H9 (cell line): ENCODE measurements around the gene FAM20A. TPM values are rescaled to one million over a fixed set of nuclear protein-coding genes. Genes with fewer than 3 reads are reported as not detected.

ENCODE experiments used
- DNase-seq: peaks from one replicate; pipeline ENCODE4 v3.0.0-alpha.2; 2017
- H2AFZ ChIP-seq: one replicate; pipeline ENCODE4 v1.6.1; 2013; ENCODE audit warnings: mild to moderate bottlenecking, low read length, control low read depth, moderate library complexity
- H2AK5ac ChIP-seq: 2 replicates; pipeline ENCODE4 v1.6.1; 2013; ENCODE audit warnings: low read length, control low read depth, mixed read lengths; ENCODE audit not compliant: insufficient read length
- H2BK120ac ChIP-seq: one replicate; pipeline ENCODE4 v1.6.1; 2013; ENCODE audit warnings: low read depth, mild to moderate bottlenecking, low read length, control low read depth, inconsistent platforms; ENCODE audit not compliant: poor library complexity, severe bottlenecking
- H2BK12ac ChIP-seq: 2 replicates; pipeline ENCODE4 v1.6.1; 2013; ENCODE audit warnings: low read length, control low read depth, mixed read lengths, low read depth; ENCODE audit not compliant: insufficient read length
- H2BK15ac ChIP-seq: 2 replicates; pipeline ENCODE4 v1.6.1; 2013; ENCODE audit warnings: low read depth, low read length, control low read depth
- H2BK20ac ChIP-seq: one replicate; pipeline ENCODE4 v1.6.1; 2013; ENCODE audit warnings: low read depth, mild to moderate bottlenecking, low read length, control low read depth, inconsistent platforms; ENCODE audit not compliant: poor library complexity, severe bottlenecking
- H2BK5ac ChIP-seq: 2 replicates; pipeline ENCODE4 v1.6.1; 2013; ENCODE audit warnings: low read length, control low read depth, mixed read lengths; ENCODE audit not compliant: insufficient read length
- H3K14ac ChIP-seq: 2 replicates; pipeline ENCODE4 v1.6.1; 2013; ENCODE audit warnings: low read length, control low read depth; ENCODE audit not compliant: insufficient read depth
- H3K18ac ChIP-seq: 2 replicates; pipeline ENCODE4 v1.6.1; 2013; ENCODE audit warnings: low read depth, mild to moderate bottlenecking, mixed read lengths, low read length, control low read depth; ENCODE audit not compliant: insufficient read length
- H3K23ac ChIP-seq: 2 replicates; pipeline ENCODE4 v1.6.1; 2013; ENCODE audit warnings: low read length, control low read depth, mixed read lengths, low read depth; ENCODE audit not compliant: insufficient read length
- H3K23me2 ChIP-seq: 2 replicates; pipeline ENCODE4 v1.6.1; 2013; ENCODE audit warnings: low read depth, mild to moderate bottlenecking, mixed read lengths, low read length, control low read depth; ENCODE audit not compliant: insufficient read length, poor library complexity, severe bottlenecking
- H3K27ac ChIP-seq: 2 replicates; pipeline ENCODE4 v1.5.1; 2013; ENCODE audit warnings: low read length, control low read depth, mixed read lengths, low read depth; ENCODE audit not compliant: insufficient read length
- H3K27me3 ChIP-seq: 2 replicates; pipeline ENCODE4 v1.6.1; 2013; ENCODE audit warnings: low read length, control low read depth, inconsistent platforms; ENCODE audit not compliant: insufficient read depth
- H3K4ac ChIP-seq: 2 replicates; pipeline ENCODE4 v1.6.1; 2013; ENCODE audit warnings: low read depth, mild to moderate bottlenecking, control low read depth, inconsistent platforms, low read length, moderate library complexity
- H3K4me1 ChIP-seq: 2 replicates; pipeline ENCODE4 v1.6.1; 2013; ENCODE audit warnings: low read length, control low read depth, inconsistent platforms; ENCODE audit not compliant: insufficient read depth
- H3K4me2 ChIP-seq: 2 replicates; pipeline ENCODE4 v1.6.1; 2013; ENCODE audit warnings: low read length, control low read depth, mixed read lengths; ENCODE audit not compliant: insufficient read length, insufficient read depth
- H3K56ac ChIP-seq: 2 replicates; pipeline ENCODE4 v1.6.1; 2013; ENCODE audit warnings: low read depth, mild to moderate bottlenecking, mixed read lengths, low read length, control low read depth; ENCODE audit not compliant: insufficient read length
- H3K79me1 ChIP-seq: 2 replicates; pipeline ENCODE4 v1.6.1; 2013; ENCODE audit warnings: low read depth, mild to moderate bottlenecking, moderate library complexity, low read length, control low read depth, inconsistent platforms; ENCODE audit not compliant: insufficient read depth, poor library complexity, severe bottlenecking
- H3K79me2 ChIP-seq: 2 replicates; pipeline ENCODE4 v1.6.1; 2013; ENCODE audit warnings: low read length, control low read depth, inconsistent platforms; ENCODE audit not compliant: insufficient read depth
- H3K9ac ChIP-seq: 2 replicates; pipeline ENCODE4 v1.6.1; 2013; ENCODE audit warnings: low read length, control low read depth, mixed read lengths; ENCODE audit not compliant: insufficient read length; ENCODE audit errors: extremely low read depth
- H3K9me3 ChIP-seq: one replicate; pipeline ENCODE4 v1.6.1; 2013; ENCODE audit warnings: low read depth, low read length, inconsistent platforms; ENCODE audit not compliant: control insufficient read depth
- H3T11ph ChIP-seq: one replicate; pipeline ENCODE4 v1.6.1; 2013; ENCODE audit warnings: mild to moderate bottlenecking, low read length, control low read depth, inconsistent platforms
- H4K20me1 ChIP-seq: one replicate; pipeline ENCODE4 v1.6.1; 2013; ENCODE audit not compliant: control insufficient read depth, insufficient read length, insufficient read depth
- H4K5ac ChIP-seq: 2 replicates; pipeline ENCODE4 v1.6.1; 2013; ENCODE audit warnings: low read depth, mild to moderate bottlenecking, mixed read lengths, low read length, control low read depth; ENCODE audit not compliant: insufficient read length
- H4K8ac ChIP-seq: replicated peaks from 2 replicates; pipeline ENCODE4 v1.6.1; 2013; ENCODE audit warnings: low read length, control low read depth, mixed read lengths, low read depth; ENCODE audit not compliant: insufficient read length
- H4K91ac ChIP-seq: 2 replicates; pipeline ENCODE4 v1.6.1; 2013; ENCODE audit warnings: low read depth, mild to moderate bottlenecking, moderate library complexity, mixed read lengths, low read length, control low read depth; ENCODE audit not compliant: insufficient read length
- H3K27ac Mint-ChIP-seq, 3 experiments: 2 replicates in 2 of 3; 3 replicates in 1 of 3; pipeline ENCODE4 v1.8.0; 2020 to 2021; ENCODE audit warnings: mixed read lengths in 3 of 3, mild to moderate bottlenecking in 1 of 3, moderate library complexity in 1 of 3
- H3K27me3 Mint-ChIP-seq: 2 replicates; pipeline ENCODE4 v1.8.0; 2021; ENCODE audit warnings: low read depth, mild to moderate bottlenecking, moderate library complexity, mixed read lengths
- H3K36me3 Mint-ChIP-seq, 3 experiments: 2 replicates in 2 of 3; 3 replicates in 1 of 3; pipeline ENCODE4 v1.8.0; 2020 to 2021; ENCODE audit warnings: low read depth in 3 of 3, mixed read lengths in 3 of 3; ENCODE audit not compliant: insufficient read depth in 1 of 3
- H3K4me1 Mint-ChIP-seq, 2 experiments: 2 replicates each; pipeline ENCODE4 v1.8.0; 2020; ENCODE audit warnings: mixed read lengths in 2 of 2
- H3K4me3 Mint-ChIP-seq, 2 experiments: 2 replicates in 1 of 2; 3 replicates in 1 of 2; pipeline ENCODE4 v1.8.0; 2020 to 2021; ENCODE audit warnings: mild to moderate bottlenecking in 2 of 2, mixed read lengths in 2 of 2, moderate library complexity in 1 of 2
- H3K9me3 Mint-ChIP-seq, 2 experiments: 2 replicates in 1 of 2; 3 replicates in 1 of 2; pipeline ENCODE4 v1.8.0; 2020; ENCODE audit warnings: mild to moderate bottlenecking in 2 of 2, mixed read lengths in 2 of 2, moderate library complexity in 1 of 2
- CTCF ChIP-seq: fragments of 200-600 bp; sonication (generic); conservative IDR thresholded peaks from 3 replicates; pipeline ENCODE4 v1.8.0; 2021; ENCODE audit warnings: antibody characterized with exemption, mild to moderate bottlenecking
- total RNA-seq: library from RNA; stranded (reverse); gene quantifications from 2 replicates; pipeline ENCODE4 v1.2.1, GENCODE V29; 2021

Gene FAM20A
- total RNA-seq, 1 experiment from 2014 or later = 34.4 TPM

DNA sequence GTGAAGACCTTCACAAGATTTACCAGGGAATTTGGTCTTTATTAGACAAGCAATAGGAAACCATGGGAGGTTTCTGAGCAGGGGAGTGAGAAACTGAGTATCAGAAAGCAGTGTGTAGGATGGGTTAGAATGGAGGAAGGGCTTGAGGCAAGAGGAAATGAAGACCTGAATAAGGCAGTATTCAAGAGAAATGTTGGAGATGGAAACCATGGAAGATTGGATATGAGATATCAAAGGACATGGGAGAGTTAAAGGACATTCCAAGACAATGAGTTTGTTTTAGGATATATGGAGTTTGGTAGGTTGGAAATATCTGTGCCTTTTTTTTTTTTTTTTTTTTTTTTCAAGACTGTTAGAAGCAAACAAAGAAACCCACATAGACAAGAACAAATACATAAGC is 21.3 kb upstream of the FAM20A start:
- Histone ChIP-seq H3K23ac (no peak overlapping the region), H3K18ac (no peak overlapping the region), H3K27ac (no peak overlapping the region), H3K79me1 (no peaks in the 10 kb centered on the region), H4K91ac (no peak overlapping the region), H3T11ph (no peak overlapping the region), H2AFZ (no peak overlapping the region), H2AK5ac (no peak overlapping the region), H2BK20ac (no peak overlapping the region), H3K27me3 (no peaks in the 10 kb centered on the region), H3K23me2 (no peaks in the 10 kb centered on the region), H3K14ac (no peak overlapping the region), H4K20me1 (no peaks in the 10 kb centered on the region), H3K4me1 (peaks cover 4% of the 10 kb centered on the region; the same call in 1 of the 2 replicates), H4K8ac (no peak overlapping the region), H3K4me2 (no peak overlapping the region), H2BK5ac (no peak overlapping the region), H3K4ac (no peak overlapping the region), H4K5ac (no peak overlapping the region), H2BK120ac (no peak overlapping the region), H2BK12ac (no peak overlapping the region), H3K56ac (no peak overlapping the region), H3K79me2 (no peaks in the 10 kb centered on the region), H3K9ac (no peak overlapping the region), H3K9me3 (no peaks in the 10 kb centered on the region), H2BK15ac (no peak overlapping the region)
- no peak overlapping the region for H3K27ac Mint-ChIP-seq
- peaks cover 0 to 7% of the 10 kb centered on the region in 2 experiments; a peak in 3 of 5 replicates for H3K9me3 Mint-ChIP-seq
- no peak overlapping the region for H3K4me3 Mint-ChIP-seq
- H3K4me1 Mint-ChIP-seq = peaks cover 7 to 8% of the 10 kb centered on the region in 2 experiments
- H3K27me3 Mint-ChIP-seq = no peaks in the 10 kb centered on the region
- no peak for DNase-seq
- TF ChIP-seq CTCF = no peak
- peaks cover 0 to 16% (median 3%) of the 10 kb centered on the region in 3 experiments; a peak in 3 of 7 replicates for H3K36me3 Mint-ChIP-seq
